K562 (cell line): ENCODE data around the gene NCOR2. TPM values are rescaled to one million over a fixed set of nuclear protein-coding genes. Genes with fewer than 3 reads are reported as not detected.

ENCODE experiments used
- CCAR2 ChIP-seq: fragments of 200-400 bp; formaldehyde crosslinking; IDR thresholded peaks from 2 replicates; pipeline ENCODE4 v1.6.1; 2017; ENCODE audit warnings: mild to moderate bottlenecking, low read depth, low read length
- CEBPG ChIP-seq, 3 experiments: fragments of 200-800 bp in 1 of 3; sonication (Bioruptor generic) in 1 of 3; sonication (generic) in 1 of 3; formaldehyde crosslinking in 1 of 3; IDR thresholded peaks in 2 of 3; conservative IDR thresholded peaks in 1 of 3; 2 replicates each; pipeline versions ENCODE4 v1.6.1 to v1.8.0; 2016 to 2022; ENCODE audit warnings: missing compliant biosample characterization in 2 of 3, missing genetic modification characterization in 2 of 3, mild to moderate bottlenecking in 1 of 3, missing genetic modification reagents in 1 of 3
- CREB1 ChIP-seq, 2 experiments: sonication (generic) in 1 of 2; formaldehyde crosslinking in 1 of 2; IDR thresholded peaks; 2 replicates each; pipeline versions ENCODE4 v1.6.1 to v1.8.0; 2012 to 2022; ENCODE audit warnings: inconsistent platforms in 1 of 2, mild to moderate bottlenecking in 1 of 2, missing genetic modification reagents in 1 of 2, moderate library complexity in 1 of 2
- HCFC1 ChIP-seq: IDR thresholded peaks from 2 replicates; pipeline ENCODE4 v1.6.1; 2012; ENCODE audit warnings: low read depth, low read length, improper control_type of control experiment
- IRF2 ChIP-seq: sonication (generic); formaldehyde crosslinking; IDR thresholded peaks from 2 replicates; pipeline ENCODE4 v1.8.1; 2022; ENCODE audit warnings: mild to moderate bottlenecking, missing genetic modification reagents
- KAT7 ChIP-seq: sonication (generic); formaldehyde crosslinking; IDR thresholded peaks from 2 replicates; pipeline ENCODE4 v1.8.0; 2022; ENCODE audit warnings: missing genetic modification reagents, mild to moderate bottlenecking, borderline replicate concordance
- NEUROD1 ChIP-seq: fragments of 150-350 bp; IDR thresholded peaks from 2 replicates; pipeline ENCODE4 v1.6.1; 2014; ENCODE audit warnings: borderline replicate concordance, low read length, low read depth; ENCODE audit not compliant: partially characterized antibody
- NFIC ChIP-seq: fragments of 450-650 bp; IDR thresholded peaks from 2 replicates; pipeline ENCODE4 v1.6.1; 2017; ENCODE audit warnings: mild to moderate bottlenecking, inconsistent platforms
- NR3C1 ChIP-seq: sonication (generic); formaldehyde crosslinking; IDR thresholded peaks from 2 replicates; pipeline ENCODE4 v1.8.1; 2022; ENCODE audit warnings: missing genetic modification reagents
- POLR2G ChIP-seq: fragments of 200-400 bp; formaldehyde crosslinking; IDR thresholded peaks from 2 replicates; pipeline ENCODE4 v1.6.1; 2017; ENCODE audit warnings: low read depth, mild to moderate bottlenecking, antibody characterized with exemption, low read length, moderate library complexity
- RAD21 ChIP-seq, 2 experiments: fragments of 250-450 bp in 1 of 2; fragments of 450-650 bp in 1 of 2; sonication (Bioruptor Pico) in 1 of 2; formaldehyde crosslinking in 1 of 2; IDR thresholded peaks in 1 of 2; conservative IDR thresholded peaks in 1 of 2; 2 replicates each; pipeline versions ENCODE4 v1.4.0 to v1.8.0; 2020 to 2022; ENCODE audit warnings: mild to moderate bottlenecking in 2 of 2, moderate library complexity in 1 of 2
- SIN3B ChIP-seq: fragments of 450-650 bp; IDR thresholded peaks from 2 replicates; pipeline ENCODE4 v1.6.1; 2017; ENCODE audit warnings: low read depth, mild to moderate bottlenecking, moderate library complexity
- SMC3 ChIP-seq: conservative IDR thresholded peaks from 2 replicates; pipeline ENCODE4 v1.6.1; 2011; ENCODE audit warnings: low read depth, low read length, improper control_type of control experiment; ENCODE audit not compliant: insufficient read depth
- SREBF1 ChIP-seq: fragments of 150-350 bp; IDR thresholded peaks from 2 replicates; pipeline ENCODE4 v1.6.1; 2014; ENCODE audit warnings: antibody characterized with exemption, low read depth, low read length, borderline replicate concordance
- SRSF9 ChIP-seq: fragments of 200-400 bp; formaldehyde crosslinking; IDR thresholded peaks from 2 replicates; pipeline ENCODE4 v1.6.1; 2017; ENCODE audit warnings: low read depth, low read length, borderline replicate concordance
- ZBED1 ChIP-seq: IDR thresholded peaks from 2 replicates; pipeline ENCODE4 v1.6.1; 2014
- ZBTB11 ChIP-seq, 3 experiments: fragments of 200-800 bp in 1 of 3; fragments of 250-450 bp in 1 of 3; fragments of 450-650 bp in 1 of 3; sonication (Bioruptor Pico) in 1 of 3; sonication (Bioruptor generic) in 1 of 3; formaldehyde crosslinking in 1 of 3; IDR thresholded peaks; 2 replicates each; pipeline versions ENCODE4 v1.6.1 to v1.8.0; 2016 to 2022; ENCODE audit warnings: mild to moderate bottlenecking in 2 of 3, missing genetic modification characterization in 2 of 3, missing compliant biosample characterization in 1 of 3, moderate library complexity in 1 of 3
- ZFX ChIP-seq: sonication (generic); formaldehyde crosslinking; IDR thresholded peaks from 2 replicates; pipeline ENCODE4 v1.8.0; 2022; ENCODE audit warnings: mild to moderate bottlenecking, missing genetic modification reagents, moderate library complexity
- polyA plus RNA-seq, 8 experiments: library from polyadenylated mRNA; depleted of rRNA in 4 of 8; stranded (reverse) in 5 of 8; unstranded in 3 of 8; fragments of >200 nt; fragmentation: Nextera tagmentation in 2 of 8; fragmentation: Illumina TruSeq in 1 of 8; extraction: Ambion mirVana in 2 of 8; extraction: Trizol in 1 of 8; gene quantifications; 2 replicates each; pipeline versions ENCODE4 v1.2.1 to v1.2.3, GENCODE V29; 2011 to 2014; ENCODE audit warnings: inconsistent platforms in 1 of 8, missing spikeins in 1 of 8
- total RNA-seq, 7 experiments: library from RNA; depleted of rRNA in 6 of 7; stranded (reverse); fragments of >200 nt in 6 of 7; fragmentation: Illumina TruSeq in 2 of 7; extraction: Trizol in 2 of 7; gene quantifications; 2 replicates each; pipeline versions ENCODE4 v1.2.1 to v1.2.3, GENCODE V29; 2011 to 2021; ENCODE audit warnings: low replicate concordance in 1 of 7
- TF ChIP-seq, protein P1 (sequence below), 2 experiments: IDR thresholded peaks; 2 replicates each; pipeline ENCODE4 v1.6.1; 2012; ENCODE audit warnings: improper control_type of control experiment in 2 of 2, low read depth in 2 of 2, low read length in 2 of 2, borderline replicate concordance in 1 of 2

The NCOR2 gene
- total and polyA plus RNA-seq, 9 of the 15 experiments (the other 6 are each of a cell fraction or from before 2014, with no cell fraction given) = 0.18 to 126 (median 8.4) TPM

GRCh38 chr12:124567673-124568373, 411 bp upstream of the NCOR2 start (continued):
- TF ChIP-seq ZBTB11 (CRISPR knock-in tag; IDR thresholded peaks at IDR 0.05) (no peak), KAT7 (CRISPR knock-in tag) (peak; percentile 40; the same call in 1 of the 2 replicates), SMC3 (no peak), RAD21 (CRISPR knock-in tag; conservative IDR thresholded peaks at IDR 0.05 in 1 of 2, IDR thresholded peaks at IDR 0.05 in 1 of 2) (peak in 1 of 2 experiments; percentile 30; a peak in 1 of 4 replicates), ZBED1 (no peak), NFIC (peak; percentile 34; the same call in 1 of the 2 replicates), IRF2 (CRISPR knock-in tag) (0 out of 2 replicates have a peak, but pooled peaks have one; percentile 44), CEBPG (CRISPR knock-in tag; IDR thresholded peaks at IDR 0.05) (no peak), CEBPG (tag; conservative IDR thresholded peaks at IDR 0.05 in 1 of 2, IDR thresholded peaks at IDR 0.05 in 1 of 2) (no peak), HCFC1 (no peak), SREBF1 (no peak), CCAR2 (no peak), POLR2G (no peak), CREB1 (IDR thresholded peaks at IDR 0.05) (no peak), CREB1 (CRISPR knock-in tag; IDR thresholded peaks at IDR 0.05) (peak; percentile 50; the same call in 1 of the 2 replicates), SRSF9 (no peak), ZFX (CRISPR knock-in tag) (peak; percentile 55; the same call in 1 of the 2 replicates), SIN3B (no peak), NEUROD1 (peak; percentile 66), NR3C1 (CRISPR knock-in tag) (no peak)
- TF ChIP-seq, protein P1, sequence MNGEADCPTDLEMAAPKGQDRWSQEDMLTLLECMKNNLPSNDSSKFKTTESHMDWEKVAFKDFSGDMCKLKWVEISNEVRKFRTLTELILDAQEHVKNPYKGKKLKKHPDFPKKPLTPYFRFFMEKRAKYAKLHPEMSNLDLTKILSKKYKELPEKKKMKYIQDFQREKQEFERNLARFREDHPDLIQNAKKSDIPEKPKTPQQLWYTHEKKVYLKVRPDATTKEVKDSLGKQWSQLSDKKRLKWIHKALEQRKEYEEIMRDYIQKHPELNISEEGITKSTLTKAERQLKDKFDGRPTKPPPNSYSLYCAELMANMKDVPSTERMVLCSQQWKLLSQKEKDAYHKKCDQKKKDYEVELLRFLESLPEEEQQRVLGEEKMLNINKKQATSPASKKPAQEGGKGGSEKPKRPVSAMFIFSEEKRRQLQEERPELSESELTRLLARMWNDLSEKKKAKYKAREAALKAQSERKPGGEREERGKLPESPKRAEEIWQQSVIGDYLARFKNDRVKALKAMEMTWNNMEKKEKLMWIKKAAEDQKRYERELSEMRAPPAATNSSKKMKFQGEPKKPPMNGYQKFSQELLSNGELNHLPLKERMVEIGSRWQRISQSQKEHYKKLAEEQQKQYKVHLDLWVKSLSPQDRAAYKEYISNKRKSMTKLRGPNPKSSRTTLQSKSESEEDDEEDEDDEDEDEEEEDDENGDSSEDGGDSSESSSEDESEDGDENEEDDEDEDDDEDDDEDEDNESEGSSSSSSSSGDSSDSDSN (IDR thresholded peaks at IDR 0.05; ENCODE audit: borderline replicate concordance in 1 of 2, low read depth in 2 of 2, low read length in 2 of 2) = no peak
